Activated naive CD4-positive, alpha-beta T cell treated with anti-CD3 and anti-CD28 coated beads, Interleukin-2, amount 10 ng/mL, durations not matched to agents 7 days and 5 days (primary cell): Measurements from ENCODE around the gene ADCY2.

Experiments used
- CTCF ChIA-PET: fragments of 350-600 bp; sonication (Branson Sonifier 250); formaldehyde crosslinking; loops from one replicate; lab custom pipeline; 2021; ENCODE audit warnings: antibody characterized with exemption; lab: Charles Lee
- DNase-seq: peaks from one replicate; pipeline ENCODE4 v3.0.0-alpha.2; 2020
- H3K27ac Mint-ChIP-seq: one replicate; pipeline ENCODE4 v1.8.0; 2021; ENCODE audit warnings: mild to moderate bottlenecking, moderate library complexity, mixed read lengths
- H3K27me3 Mint-ChIP-seq: one replicate; pipeline ENCODE4 v1.8.0; 2021; ENCODE audit warnings: mild to moderate bottlenecking, mixed read lengths
- H3K36me3 Mint-ChIP-seq: one replicate; pipeline ENCODE4 v1.8.0; 2021; ENCODE audit warnings: mixed read lengths
- H3K4me1 Mint-ChIP-seq: one replicate; pipeline ENCODE4 v1.8.0; 2021; ENCODE audit warnings: mixed read lengths
- H3K4me3 Mint-ChIP-seq: one replicate; pipeline ENCODE4 v1.8.0; 2021; ENCODE audit warnings: mild to moderate bottlenecking, moderate library complexity, mixed read lengths
- H3K9me3 Mint-ChIP-seq: one replicate; pipeline ENCODE4 v1.8.0; 2021; ENCODE audit warnings: mixed read lengths

ADCY2 gene

GRCh38 chr5:7488734-7489133 lies 92.8 kb downstream of the ADCY2 start:
- H3K9me3 Mint-ChIP-seq, result peaks cover 6% of the 10 kb centered on the region
- H3K27me3 Mint-ChIP-seq, result no peaks in the 10 kb centered on the region
- no peaks in the 10 kb centered on the region for H3K36me3 Mint-ChIP-seq
- CTCF ChIA-PET, result no interaction called here
- H3K4me3 Mint-ChIP-seq, result no peak overlapping the region
- no peak for DNase-seq
- no peaks in the 10 kb centered on the region for H3K4me1 Mint-ChIP-seq
- H3K27ac Mint-ChIP-seq, result no peak overlapping the region

DNA sequence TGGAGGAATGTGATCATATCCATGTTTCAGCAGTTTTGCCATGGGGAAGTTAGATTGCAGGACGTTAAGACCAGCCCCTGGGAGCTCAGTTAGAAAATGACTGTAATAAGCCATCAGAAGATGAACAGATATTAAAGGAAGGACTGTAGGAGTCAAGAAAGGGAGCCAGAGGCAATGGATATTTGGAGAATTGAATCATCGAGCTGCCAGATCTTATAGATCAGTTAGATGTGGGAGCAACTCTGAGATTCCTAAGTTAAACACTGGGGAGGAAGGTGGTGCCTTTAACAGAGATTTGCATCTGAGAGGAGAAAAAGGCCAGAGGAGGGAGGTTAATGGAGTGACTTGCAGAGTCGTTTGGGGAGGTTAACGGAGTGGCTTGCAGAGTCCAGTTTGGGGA lies 96.4 kb downstream of the ADCY2 start:
- Mint-ChIP-seq H3K4me3 (no peak overlapping the region), H3K27ac (no peak overlapping the region), H3K36me3 (no peaks in the 10 kb centered on the region), H3K9me3 (peaks cover 6% of the 10 kb centered on the region), H3K27me3 (no peaks in the 10 kb centered on the region), H3K4me1 (no peaks in the 10 kb centered on the region)
- DNase-seq, result no peak
- CTCF ChIA-PET, result no interaction called here

GRCh38 chr5:7493081-7493480 lies 97.1 kb downstream of the ADCY2 start:
- H3K27ac Mint-ChIP-seq, result no peak overlapping the region
- no peak for DNase-seq
- CTCF ChIA-PET, result no interaction called here

GRCh38 chr5:7493622-7494021 lies 97.7 kb downstream of the ADCY2 start:
- CTCF ChIA-PET, result no interaction called here
- Mint-ChIP-seq H3K27me3 (no peaks in the 10 kb centered on the region), H3K36me3 (no peaks in the 10 kb centered on the region), H3K27ac (no peak overlapping the region), H3K4me1 (no peaks in the 10 kb centered on the region), H3K9me3 (peaks cover 6% of the 10 kb centered on the region), H3K4me3 (no peak overlapping the region)
- DNase-seq, result no peak

More at GRCh38 chr5:7493081-7493480, 97.1 kb downstream of the ADCY2 start:
- no peaks in the 10 kb centered on the region for H3K4me1 Mint-ChIP-seq
- no peaks in the 10 kb centered on the region for H3K36me3 Mint-ChIP-seq
- peaks cover 6% of the 10 kb centered on the region for H3K9me3 Mint-ChIP-seq
- H3K27me3 Mint-ChIP-seq, result no peaks in the 10 kb centered on the region
- H3K4me3 Mint-ChIP-seq, result no peak overlapping the region

GRCh38 chr5:7494481-7495130 lies 98.7 kb downstream of the ADCY2 start:
- no peak for DNase-seq
- CTCF ChIA-PET, result no interaction called here
- Mint-ChIP-seq H3K4me1 (no peaks in the 10 kb centered on the region), H3K27me3 (no peaks in the 10 kb centered on the region), H3K36me3 (no peaks in the 10 kb centered on the region), H3K4me3 (no peak overlapping the region), H3K9me3 (peaks cover 1% of the 10 kb centered on the region), H3K27ac (no peak overlapping the region)

- DNase-seq, result no peak
- H3K4me3 Mint-ChIP-seq, result no peak overlapping the region
- H3K4me1 Mint-ChIP-seq, result no peaks in the 10 kb centered on the region
- H3K27ac Mint-ChIP-seq, result no peak overlapping the region
- no peaks in the 10 kb centered on the region for H3K9me3 Mint-ChIP-seq
- CTCF ChIA-PET, result no interaction called here
- no peaks in the 10 kb centered on the region for H3K36me3 Mint-ChIP-seq
- no peaks in the 10 kb centered on the region for H3K27me3 Mint-ChIP-seq
Observed at GRCh38 chr5:7495131-7495517, 99.2 kb downstream of the ADCY2 start.

DNA sequence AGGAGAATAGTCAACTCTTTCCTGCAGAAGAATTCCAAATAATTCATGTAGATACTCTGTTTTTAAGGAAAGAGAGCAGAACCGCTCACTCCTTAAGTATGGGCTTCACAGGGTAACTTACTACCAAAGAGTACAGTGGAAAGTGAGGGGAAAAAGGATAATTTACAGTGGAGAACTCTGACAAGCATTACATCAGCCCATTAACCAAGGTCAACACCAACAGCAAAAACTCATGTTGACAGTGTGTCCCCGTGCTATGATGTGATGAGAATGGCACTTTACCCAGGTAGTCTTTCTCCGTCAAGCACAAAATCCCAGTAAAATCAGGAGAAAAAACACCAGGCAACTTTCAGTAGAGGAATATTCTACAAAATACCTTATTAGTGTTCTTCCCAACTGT lies 104.3 kb downstream of the ADCY2 start:
- Mint-ChIP-seq H3K36me3 (no peaks in the 10 kb centered on the region), H3K4me1 (no peaks in the 10 kb centered on the region), H3K27ac (no peak overlapping the region), H3K4me3 (no peak overlapping the region), H3K9me3 (no peaks in the 10 kb centered on the region), H3K27me3 (no peaks in the 10 kb centered on the region)
- no peak for DNase-seq
- CTCF ChIA-PET, result no interaction called here

GRCh38 chr5:7501061-7501460 lies 105.1 kb downstream of the ADCY2 start:
- H3K4me1 Mint-ChIP-seq, result no peaks in the 10 kb centered on the region
- CTCF ChIA-PET, result no interaction called here
- H3K27ac Mint-ChIP-seq, result no peak overlapping the region
- H3K9me3 Mint-ChIP-seq, result no peaks in the 10 kb centered on the region
- no peak overlapping the region for H3K4me3 Mint-ChIP-seq
- H3K27me3 Mint-ChIP-seq, result no peaks in the 10 kb centered on the region
- H3K36me3 Mint-ChIP-seq, result no peaks in the 10 kb centered on the region
- DNase-seq, result no peak

DNA sequence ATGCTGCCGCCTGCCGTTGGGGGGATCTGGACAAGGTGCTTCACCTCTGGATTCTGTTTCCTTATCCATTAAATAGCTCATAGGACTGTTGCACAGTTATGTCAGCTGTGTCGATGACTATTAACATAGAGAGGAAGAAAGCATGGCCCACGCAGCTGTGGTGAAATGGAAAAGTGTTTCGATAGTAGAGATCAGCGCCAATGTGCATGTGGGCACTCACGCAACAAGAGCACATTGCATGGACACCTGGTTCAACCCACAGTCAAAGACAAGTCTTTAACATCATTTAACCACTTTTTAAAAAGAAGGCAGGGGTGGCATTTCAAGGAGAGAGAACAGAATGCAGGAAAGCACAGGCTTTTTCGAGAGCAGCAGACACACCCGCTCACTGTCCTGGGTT lies 107.6 kb downstream of the ADCY2 start:
- Mint-ChIP-seq H3K27ac (no peak overlapping the region), H3K4me3 (no peak overlapping the region), H3K36me3 (no peaks in the 10 kb centered on the region), H3K4me1 (no peaks in the 10 kb centered on the region), H3K27me3 (no peaks in the 10 kb centered on the region), H3K9me3 (peaks cover 4% of the 10 kb centered on the region)
- CTCF ChIA-PET, result no interaction called here
- DNase-seq, result no peak

DNA sequence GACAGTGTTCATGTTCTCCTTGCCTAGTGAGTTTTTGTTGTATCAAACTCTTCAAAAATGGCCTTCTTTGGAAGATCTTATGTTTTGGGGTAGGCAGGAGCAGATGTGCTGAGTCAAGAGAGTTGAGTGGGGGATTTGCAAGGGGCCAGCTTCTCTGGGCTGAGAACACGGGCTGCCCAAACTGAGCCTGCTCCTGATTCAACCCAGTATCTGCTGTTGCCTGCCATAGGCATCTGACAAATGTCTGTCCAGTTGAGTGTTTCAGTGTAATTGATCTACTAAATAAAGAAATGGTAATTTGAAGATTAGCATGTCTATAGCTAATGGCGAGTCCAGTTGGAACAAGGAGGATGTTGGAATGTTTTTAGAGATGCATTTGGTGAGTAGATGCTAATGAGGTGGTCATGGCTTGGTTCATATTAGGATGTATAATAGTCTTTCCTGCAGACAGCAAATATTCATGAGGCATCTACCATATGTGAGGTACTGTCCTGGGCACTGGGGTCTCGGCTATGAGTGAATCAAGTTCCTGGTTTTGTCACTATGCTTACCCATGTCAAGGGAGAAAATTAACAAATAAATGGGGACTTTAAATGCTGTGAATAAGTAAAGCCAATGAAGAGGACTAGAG lies 119.5 kb downstream of the ADCY2 start:
- CTCF ChIA-PET, result no interaction called here
- Mint-ChIP-seq H3K4me1 (no peaks in the 10 kb centered on the region), H3K27me3 (no peaks in the 10 kb centered on the region), H3K9me3 (no peaks in the 10 kb centered on the region), H3K27ac (no peak overlapping the region), H3K4me3 (no peak overlapping the region), H3K36me3 (no peaks in the 10 kb centered on the region)
- DNase-seq, result no peak

DNA sequence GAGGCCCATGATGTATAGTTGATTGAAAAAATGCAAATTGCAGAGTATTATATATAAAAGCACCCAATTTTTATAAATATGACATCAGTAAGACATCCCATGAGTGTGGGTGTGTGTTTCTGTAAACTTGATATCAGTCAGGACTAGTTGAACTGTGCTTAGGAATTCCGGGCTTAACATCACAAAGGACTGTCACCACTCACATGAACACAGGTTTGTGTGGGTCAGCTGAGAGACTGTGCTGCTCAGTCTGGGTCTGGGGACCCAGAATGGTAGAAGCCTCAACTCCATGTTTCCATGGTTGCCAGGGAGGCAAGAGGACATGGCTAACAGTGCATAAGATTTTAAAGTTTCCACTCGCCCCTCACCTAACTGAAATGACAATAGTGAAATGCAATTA lies 120.3 kb downstream of the ADCY2 start:
- Mint-ChIP-seq H3K4me1 (no peaks in the 10 kb centered on the region), H3K27me3 (no peaks in the 10 kb centered on the region), H3K36me3 (no peaks in the 10 kb centered on the region), H3K4me3 (no peak overlapping the region), H3K27ac (no peak overlapping the region), H3K9me3 (no peaks in the 10 kb centered on the region)
- DNase-seq, result no peak
- CTCF ChIA-PET, result no interaction called here

DNA sequence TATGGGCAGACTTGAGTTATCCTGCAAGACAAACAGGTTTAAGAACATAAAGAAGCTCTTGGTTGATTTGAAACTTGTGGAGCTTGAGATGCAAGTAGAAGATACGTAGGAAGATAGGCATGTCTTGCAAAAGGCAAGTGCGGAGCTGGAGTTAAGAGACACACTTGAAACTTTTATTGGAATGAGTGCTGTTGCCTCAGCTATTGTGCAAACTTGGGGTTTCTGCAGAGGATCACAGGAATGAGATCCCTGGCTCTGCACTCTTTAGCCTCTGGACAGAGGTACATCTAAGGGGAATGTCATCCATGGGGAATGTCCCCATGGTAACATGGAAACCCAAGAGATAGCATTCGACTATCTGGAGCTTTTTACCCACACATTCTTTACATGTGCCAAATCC lies 121.1 kb downstream of the ADCY2 start:
- CTCF ChIA-PET, result no interaction called here

DNA sequence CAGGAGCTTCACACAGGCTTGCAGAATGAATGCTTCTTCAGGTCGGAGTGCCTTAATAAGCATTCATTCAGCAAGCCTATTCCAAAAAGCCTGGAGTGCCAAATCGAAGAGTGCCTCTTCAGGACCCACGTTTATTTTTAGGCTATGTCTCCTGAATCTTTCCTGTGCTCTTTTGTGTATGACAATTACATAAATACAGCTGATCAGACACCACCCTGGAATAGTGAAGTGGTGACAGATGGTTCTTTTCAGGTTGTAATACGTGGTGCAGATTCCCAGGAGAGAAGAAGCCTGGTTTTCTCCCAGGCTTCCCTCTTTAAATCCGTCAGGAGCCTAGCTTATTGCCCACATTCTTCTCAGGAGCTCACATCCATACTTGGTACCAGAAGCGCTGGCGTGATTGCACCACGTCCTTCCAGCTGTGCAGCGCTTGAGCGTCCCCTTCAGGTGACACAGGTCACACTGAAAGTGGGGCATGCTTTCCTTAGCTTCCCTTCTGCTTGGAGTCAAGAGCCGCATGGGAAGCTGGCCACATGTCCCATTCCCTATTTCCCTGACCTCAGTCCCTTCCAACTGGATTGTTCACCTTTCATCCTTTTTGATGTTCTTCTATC lies 123.1 kb downstream of the ADCY2 start:
- CTCF ChIA-PET, result no interaction called here

More for the DNA sequence above, 121.1 kb downstream of the ADCY2 start:
- H3K9me3 Mint-ChIP-seq, result no peaks in the 10 kb centered on the region
- H3K27me3 Mint-ChIP-seq, result no peaks in the 10 kb centered on the region
- no peak overlapping the region for H3K27ac Mint-ChIP-seq
- no peaks in the 10 kb centered on the region for H3K4me1 Mint-ChIP-seq
- H3K4me3 Mint-ChIP-seq, result no peak overlapping the region
- no peaks in the 10 kb centered on the region for H3K36me3 Mint-ChIP-seq
- DNase-seq, result no peak

DNA sequence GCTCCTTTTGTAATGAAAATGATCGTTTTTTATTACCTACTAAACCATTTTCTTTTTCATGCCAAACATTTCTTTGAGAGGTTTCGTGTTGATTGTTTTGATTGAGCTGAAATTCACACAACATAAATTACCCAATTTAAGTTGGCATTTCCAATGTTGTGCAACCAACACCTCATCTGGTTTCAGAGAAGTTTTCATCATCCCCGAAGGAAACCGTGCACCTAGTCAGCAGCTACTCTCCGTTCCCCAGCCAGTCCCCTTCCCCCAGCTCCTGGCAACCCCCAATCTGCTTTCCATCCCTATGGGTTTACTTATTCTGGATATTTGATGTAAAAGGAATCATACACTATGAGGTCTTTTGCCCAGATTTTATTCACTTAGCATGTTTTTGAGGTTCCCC lies 123.6 kb downstream of the ADCY2 start:
- Mint-ChIP-seq H3K27me3 (no peaks in the 10 kb centered on the region), H3K27ac (no peak overlapping the region), H3K9me3 (no peaks in the 10 kb centered on the region), H3K36me3 (no peaks in the 10 kb centered on the region), H3K4me1 (no peaks in the 10 kb centered on the region), H3K4me3 (no peak overlapping the region)
- no peak for DNase-seq
- CTCF ChIA-PET, result no interaction called here

More for the DNA sequence above, 123.1 kb downstream of the ADCY2 start:
- Mint-ChIP-seq H3K27me3 (no peaks in the 10 kb centered on the region), H3K36me3 (no peaks in the 10 kb centered on the region), H3K9me3 (no peaks in the 10 kb centered on the region), H3K4me1 (no peaks in the 10 kb centered on the region), H3K27ac (no peak overlapping the region), H3K4me3 (no peak overlapping the region)
- no peak for DNase-seq

DNA sequence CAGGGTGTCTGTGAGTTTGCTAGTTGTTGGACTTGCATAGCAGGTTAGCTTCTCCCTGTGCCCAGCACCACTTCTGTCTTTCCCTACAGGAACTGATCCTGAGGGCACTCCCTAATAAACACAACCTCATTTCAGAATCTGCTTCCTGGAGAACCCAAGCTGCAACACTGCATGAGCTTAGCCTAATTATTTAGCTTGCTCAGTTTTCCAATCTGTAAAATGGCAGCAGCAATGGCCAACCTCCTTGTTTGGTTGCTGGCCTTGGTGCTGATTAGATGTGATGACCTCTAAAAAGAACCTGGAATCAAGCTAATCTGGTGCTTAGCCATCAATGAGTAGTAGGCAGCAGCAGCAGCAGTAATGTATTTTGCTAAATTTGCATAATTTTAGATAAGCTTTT lies 133.9 kb downstream of the ADCY2 start:
- Mint-ChIP-seq H3K27me3 (no peaks in the 10 kb centered on the region), H3K4me1 (no peaks in the 10 kb centered on the region), H3K27ac (no peak overlapping the region), H3K36me3 (no peaks in the 10 kb centered on the region), H3K4me3 (no peak overlapping the region), H3K9me3 (peaks cover 2% of the 10 kb centered on the region)
- no peak for DNase-seq
- CTCF ChIA-PET, result no interaction called here
